MCF 10A (cell line): ENCODE data around the gene RIOK3. TPM values are rescaled to one million over a fixed set of nuclear protein-coding genes. Genes with fewer than 3 reads are reported as not detected.

Experiments used
- BruUV-seq: library from RNA; stranded (reverse); fragments of 400-500 nt; replicated peaks from 2 replicates; lab custom pipeline; 2021; lab: Mats Ljungman, UMichigan
- CTCF ChIA-PET: fragments of 300-600 bp; sonication (Branson Sonifier 250); formaldehyde crosslinking; extraction: SDS; loops from one replicate; lab custom pipeline; 2021; ENCODE audit warnings: antibody characterized with exemption, inconsistent platforms; lab: Yijun Ruan, JAX
- POLR2A ChIA-PET: fragments of 300-600, 350-650 bp; sonication (Branson Sonifier 250); formaldehyde crosslinking; extraction: SDS; loops from one replicate; lab custom pipeline; 2020; ENCODE audit warnings: antibody characterized with exemption, inconsistent platforms; lab: Yijun Ruan, JAX
- DNase-seq: peaks from one replicate; pipeline ENCODE4 v3.0.0-alpha.2; 2018; ENCODE audit not compliant: unreplicated experiment
- H3K27ac Mint-ChIP-seq: one replicate; pipeline ENCODE4 v1.8.0; 2022; ENCODE audit warnings: mild to moderate bottlenecking, low read depth, mixed read lengths; ENCODE audit not compliant: unreplicated experiment
- H3K27me3 Mint-ChIP-seq: one replicate; pipeline ENCODE4 v1.8.0; 2022; ENCODE audit warnings: mixed read lengths; ENCODE audit not compliant: insufficient read depth, unreplicated experiment
- H3K36me3 Mint-ChIP-seq: one replicate; pipeline ENCODE4 v1.8.0; 2022; ENCODE audit warnings: mild to moderate bottlenecking, moderate library complexity, mixed read lengths; ENCODE audit not compliant: insufficient read depth, unreplicated experiment
- H3K4me1 Mint-ChIP-seq: one replicate; pipeline ENCODE4 v1.8.0; 2022; ENCODE audit warnings: mixed read lengths; ENCODE audit not compliant: insufficient read depth, unreplicated experiment
- H3K4me3 Mint-ChIP-seq: one replicate; pipeline ENCODE4 v1.8.0; 2022; ENCODE audit warnings: mild to moderate bottlenecking, moderate library complexity, mixed read lengths; ENCODE audit not compliant: unreplicated experiment
- H3K9me3 Mint-ChIP-seq: one replicate; pipeline ENCODE4 v1.8.0; 2022; ENCODE audit warnings: mixed read lengths; ENCODE audit not compliant: unreplicated experiment
- CTCF ChIP-seq: fragments of 200-600 bp; IDR thresholded peaks from one replicate; pipeline ENCODE4 v1.8.0; 2022; ENCODE audit warnings: antibody characterized with exemption, mild to moderate bottlenecking; ENCODE audit not compliant: unreplicated experiment
- intact Hi-C: fragments of 100-400 bp; cut with micrococcal nuclease; formaldehyde crosslinking; loops from 2 replicates; pipeline ENCODE4 v1.14.1; 2022
- total RNA-seq: library from RNA; stranded (reverse); gene quantifications from 2 replicates; pipeline ENCODE4 v1.2.3, GENCODE V29; 2022

Gene RIOK3
- total RNA-seq, 1 experiment from 2014 or later, result 97.1 TPM

GRCh38 chr18:23451011-23451410 is 2.1 kb upstream of the RIOK3 start:
- peaks cover 24% of the 10 kb centered on the region for H3K36me3 Mint-ChIP-seq
- TF ChIP-seq CTCF, result no peak
- peak overlapping the region; percentile 90 for H3K27ac Mint-ChIP-seq
- no peak overlapping the region for H3K4me3 Mint-ChIP-seq
- BruUV-seq, result no TSS peak
- intact Hi-C loops, result loop anchor here (5.0 kb wide), 1 partner anchor 519 kb away; the partner anchor contains the start of gene RBBP8
- no peaks in the 10 kb centered on the region for H3K9me3 Mint-ChIP-seq
- ChIA-PET POLR2A (no interaction called here), CTCF (no interaction called here)
- DNase-seq, result no peak
- H3K27me3 Mint-ChIP-seq, result no peaks in the 10 kb centered on the region
- peaks cover 20% of the 10 kb centered on the region for H3K4me1 Mint-ChIP-seq

GRCh38 chr18:23451491-23451890 is 1.6 kb upstream of the RIOK3 start:
- H3K36me3 Mint-ChIP-seq, result peaks cover 25% of the 10 kb centered on the region
- no peaks in the 10 kb centered on the region for H3K27me3 Mint-ChIP-seq
- no peak for TF ChIP-seq CTCF
- BruUV-seq, result no TSS peak
- POLR2A ChIA-PET, result interaction anchor here (3.7 to 4.2 kb wide), 2 partner anchors 9 to 29 kb away, joined by 52 to 93 read pairs; no protein-coding TSS in a partner anchor
- H3K4me3 Mint-ChIP-seq, result no peak overlapping the region
- peaks cover 20% of the 10 kb centered on the region for H3K4me1 Mint-ChIP-seq
- peak overlapping the region; percentile 98 for H3K27ac Mint-ChIP-seq
- DNase-seq, result no peak
- intact Hi-C loops, result loop anchor here (5.0 kb wide), 1 partner anchor 519 kb away; the partner anchor contains the start of gene RBBP8
- no peaks in the 10 kb centered on the region for H3K9me3 Mint-ChIP-seq
- CTCF ChIA-PET, result no interaction called here

- CTCF ChIA-PET, result no interaction called here
Measured at GRCh38 chr18:23452347-23452727, 750 bp upstream of the RIOK3 start.

More at GRCh38 chr18:23452347-23452727, 750 bp upstream of the RIOK3 start:
- H3K27me3 Mint-ChIP-seq, result no peaks in the 10 kb centered on the region
- peaks cover 25% of the 10 kb centered on the region for H3K36me3 Mint-ChIP-seq
- H3K9me3 Mint-ChIP-seq, result no peaks in the 10 kb centered on the region
- POLR2A ChIA-PET, result interaction anchor here (0.7 to 4.2 kb wide), 32 partner anchors 10 to 818 kb away, joined by 3 to 93 read pairs (median 6); partner anchors contain the start of genes CABLES1, NPC1, RBBP8 and RMC1
- DNase-seq, result no peak
- intact Hi-C loops, result loop anchor here (2.0 to 5.0 kb wide), 2 partner anchors 30 to 520 kb away; partner anchors contain the start of gene RBBP8
- peaks cover 26% of the 10 kb centered on the region for H3K4me1 Mint-ChIP-seq
- no peak for TF ChIP-seq CTCF
- peak overlapping the region; percentile 99 for H3K4me3 Mint-ChIP-seq
- peak overlapping the region; percentile 98 for H3K27ac Mint-ChIP-seq
- TSS peak; percentile 78 for BruUV-seq
